Suprapubic skin (tissue), 4 donors: ENCODE measurements around the gene KRT35. TPM values are rescaled to one million over a fixed set of nuclear protein-coding genes. Genes with fewer than 3 reads are reported as not detected.
A peak's percentile ranks its signal among the peaks of the same experiment; 100 is the strongest.

ENCODE experiments used
- DNase-seq, 2 donors: peaks; one replicate each; pipeline ENCODE4 v3.0.0-alpha.2; 2019; ENCODE audit warnings: low spot score in 2 of 2
- H3K27ac ChIP-seq: fragments of 200-600 bp; sonication (generic); one replicate; pipeline ENCODE4 v1.5.1; 2019
- H3K27me3 ChIP-seq: fragments of 200-600 bp; sonication (generic); one replicate; pipeline ENCODE4 v1.5.1; 2019
- H3K36me3 ChIP-seq: fragments of 200-600 bp; sonication (generic); one replicate; pipeline ENCODE4 v1.5.1; 2019
- H3K4me1 ChIP-seq: fragments of 200-600 bp; sonication (generic); one replicate; pipeline ENCODE4 v1.5.1; 2019
- H3K4me3 ChIP-seq: fragments of 200-600 bp; sonication (generic); one replicate; pipeline ENCODE4 v1.5.1; 2019; ENCODE audit warnings: mild to moderate bottlenecking
- H3K9me3 ChIP-seq: fragments of 200-600 bp; sonication (generic); one replicate; pipeline ENCODE4 v1.5.1; 2019
- EP300 ChIP-seq: sonication (generic); formaldehyde crosslinking; IDR thresholded peaks from one replicate; pipeline ENCODE4 v1.6.1; 2017; ENCODE audit warnings: antibody characterized with exemption
- POLR2A ChIP-seq, 2 donors: fragments of 450-650 bp; IDR thresholded peaks; one replicate each; pipeline ENCODE4 v1.6.1; 2017; ENCODE audit warnings: antibody characterized with exemption in 2 of 2, mild to moderate bottlenecking in 2 of 2, moderate library complexity in 2 of 2
- POLR2AphosphoS5 ChIP-seq, 3 donors: sonication (generic); formaldehyde crosslinking; IDR thresholded peaks; one replicate each; pipeline ENCODE4 v1.6.1; 2017; ENCODE audit warnings: antibody characterized with exemption in 3 of 3
- WGBS: methylation state at CpG from one replicate; pipeline ENCODE4 v1.1.5; 2018; 5-methylcytosine and 5-hydroxymethylcytosine counted together
- total RNA-seq, 4 donors: library from RNA; depleted of rRNA; stranded (reverse); fragments of >200 nt; gene quantifications; one replicate each; pipeline ENCODE4 v1.1.0, GENCODE V29; 2016
- TF ChIP-seq, protein P1 (sequence below), 2 donors: fragments of 200-600 bp in 1 of 2; fragments of 450-650 bp in 1 of 2; sonication (generic) in 1 of 2; IDR thresholded peaks; one replicate each; pipeline ENCODE4 v1.5.1; 2016 to 2019; ENCODE audit warnings: antibody characterized with exemption in 2 of 2, mild to moderate bottlenecking in 1 of 2, moderate library complexity in 1 of 2

The KRT35 gene
- total RNA-seq = 100 to 1,000 TPM in 1 of 4 donors, 10 to 100 TPM in 2, 1 to 10 TPM in 1; 2.5 to 156 (median 38.8) TPM

DNA sequence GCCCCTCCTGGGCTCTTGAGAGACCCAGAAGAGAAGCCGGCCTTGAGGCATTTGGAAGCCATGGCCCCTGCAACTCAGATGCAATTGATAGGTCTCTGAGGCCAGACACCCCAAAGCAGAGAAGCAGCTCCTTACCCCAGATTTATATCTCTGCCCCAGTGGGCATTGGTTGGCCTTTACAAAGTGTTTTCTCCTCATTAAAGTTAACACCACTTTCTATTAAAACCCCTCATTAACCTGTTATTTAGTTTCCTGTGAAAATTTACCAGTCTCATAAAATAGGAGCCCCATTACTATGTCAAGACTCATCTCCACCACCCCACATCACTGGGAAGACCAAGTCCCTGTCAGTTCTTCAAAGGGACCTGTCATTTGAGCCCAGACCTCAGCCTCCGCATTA lies at the start of gene KRT35:
Gene KRT35 (minus strand): TSS at position 116 of the 400 bp plus-strand sequence. CDS start 54 bp downstream, at position 62.
- no peaks in the 10 kb centered on the region for H3K4me1 ChIP-seq
- DNase-seq = no peak
- H3K4me3 ChIP-seq = no peak within 1 kb of the TSS
- H3K36me3 ChIP-seq = no peaks in the 10 kb centered on the region
- 93% methylated on average over 2 of the region's 2 CpGs for WGBS
- no peaks in the 10 kb centered on the region for H3K9me3 ChIP-seq
- H3K27me3 ChIP-seq = peaks cover 5% of the 10 kb centered on the region
- TF ChIP-seq, protein P1, sequence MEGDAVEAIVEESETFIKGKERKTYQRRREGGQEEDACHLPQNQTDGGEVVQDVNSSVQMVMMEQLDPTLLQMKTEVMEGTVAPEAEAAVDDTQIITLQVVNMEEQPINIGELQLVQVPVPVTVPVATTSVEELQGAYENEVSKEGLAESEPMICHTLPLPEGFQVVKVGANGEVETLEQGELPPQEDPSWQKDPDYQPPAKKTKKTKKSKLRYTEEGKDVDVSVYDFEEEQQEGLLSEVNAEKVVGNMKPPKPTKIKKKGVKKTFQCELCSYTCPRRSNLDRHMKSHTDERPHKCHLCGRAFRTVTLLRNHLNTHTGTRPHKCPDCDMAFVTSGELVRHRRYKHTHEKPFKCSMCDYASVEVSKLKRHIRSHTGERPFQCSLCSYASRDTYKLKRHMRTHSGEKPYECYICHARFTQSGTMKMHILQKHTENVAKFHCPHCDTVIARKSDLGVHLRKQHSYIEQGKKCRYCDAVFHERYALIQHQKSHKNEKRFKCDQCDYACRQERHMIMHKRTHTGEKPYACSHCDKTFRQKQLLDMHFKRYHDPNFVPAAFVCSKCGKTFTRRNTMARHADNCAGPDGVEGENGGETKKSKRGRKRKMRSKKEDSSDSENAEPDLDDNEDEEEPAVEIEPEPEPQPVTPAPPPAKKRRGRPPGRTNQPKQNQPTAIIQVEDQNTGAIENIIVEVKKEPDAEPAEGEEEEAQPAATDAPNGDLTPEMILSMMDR (IDR thresholded peaks at IDR 0.05) = no peak
- TF ChIP-seq POLR2A (IDR thresholded peaks at IDR 0.05) = no peak
- TF ChIP-seq EP300 = no peak
- no peak for TF ChIP-seq POLR2AphosphoS5 (IDR thresholded peaks at IDR 0.05)
- no peak within 1 kb of the TSS for H3K27ac ChIP-seq

DNA sequence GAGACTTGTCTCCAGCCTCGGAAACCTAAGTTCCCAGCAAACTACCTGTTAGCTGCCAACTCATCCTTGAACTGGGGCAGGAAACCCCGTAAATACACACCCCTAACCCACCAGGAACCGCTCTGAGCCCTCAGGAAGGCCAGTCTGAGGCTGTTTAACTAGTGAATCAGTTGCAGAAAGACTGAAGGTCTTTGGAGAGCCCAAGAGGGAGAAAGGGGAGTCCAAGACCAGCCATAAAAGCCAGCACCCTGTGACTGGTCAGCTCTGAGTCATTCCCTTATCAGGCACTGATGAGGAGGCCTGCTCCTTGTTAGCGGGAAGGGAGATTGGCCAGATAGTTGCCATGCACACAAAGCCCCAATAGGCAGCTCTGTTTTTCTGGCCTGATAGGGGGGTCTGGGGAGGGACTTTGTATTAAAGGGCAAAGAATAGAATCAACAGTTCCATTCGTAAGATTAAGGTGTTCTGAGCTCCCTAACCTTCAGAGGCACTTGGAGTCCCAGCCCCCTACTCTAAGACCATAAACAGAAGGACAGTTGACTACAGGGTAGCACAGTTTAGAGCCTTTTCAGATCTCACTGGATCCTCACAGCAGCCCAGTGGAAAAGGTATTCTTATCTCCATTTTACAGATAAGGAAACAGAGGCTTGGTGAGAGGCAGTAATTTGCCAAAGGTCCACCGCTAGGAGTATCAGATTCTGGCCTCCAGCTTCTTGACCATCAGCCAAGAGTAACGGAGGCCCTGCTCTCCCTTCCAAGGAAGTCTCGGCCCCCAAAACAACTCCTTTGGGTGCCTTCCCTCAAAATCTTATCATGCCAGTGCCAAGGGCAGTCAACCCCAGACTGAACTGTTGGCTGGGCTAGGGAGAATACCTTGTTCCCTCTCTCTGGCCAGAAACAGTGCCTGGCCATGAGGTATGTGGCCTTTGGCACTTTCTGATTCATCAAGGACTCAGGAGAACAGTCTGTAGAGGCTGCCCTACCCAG lies 49.4 kb upstream of the KRT35 start:
- TF ChIP-seq POLR2A (IDR thresholded peaks at IDR 0.05) (no peak), POLR2AphosphoS5 (IDR thresholded peaks at IDR 0.05) (no peak), EP300 (no peak)
- TF ChIP-seq, protein P1 (IDR thresholded peaks at IDR 0.05) = no peak
- no peaks in the 10 kb centered on the region for H3K36me3 ChIP-seq
- H3K27ac ChIP-seq = no peak overlapping the region
- peaks cover 59% of the 10 kb centered on the region for H3K27me3 ChIP-seq
- H3K4me3 ChIP-seq = no peak overlapping the region
- no peak for DNase-seq
- no peaks in the 10 kb centered on the region for H3K9me3 ChIP-seq
- peaks cover 16% of the 10 kb centered on the region for H3K4me1 ChIP-seq
- WGBS = 69% methylated on average over 6 of the region's 8 CpGs

DNA sequence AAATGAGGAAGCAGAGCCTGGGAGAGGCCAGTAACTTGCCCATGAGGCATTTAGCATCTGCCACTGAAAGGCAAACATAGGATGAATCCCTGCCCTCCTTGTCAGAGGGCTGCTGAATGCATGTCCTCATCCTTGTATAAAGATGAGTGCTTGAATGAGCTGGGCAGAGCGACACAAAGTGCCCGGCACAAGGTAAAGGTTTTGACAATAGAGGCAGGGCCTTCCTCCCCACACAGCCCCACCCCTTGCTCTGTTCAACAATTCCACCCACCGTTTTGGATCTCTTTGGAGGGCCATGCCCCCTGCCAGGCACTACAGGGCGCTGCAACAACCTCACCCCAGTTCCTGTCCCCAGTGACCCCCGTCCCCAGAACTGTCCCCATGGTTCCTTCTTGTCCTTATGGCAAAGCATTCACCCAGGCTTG lies 48.6 kb upstream of the KRT35 start:
- no peaks in the 10 kb centered on the region for H3K36me3 ChIP-seq
- 67% methylated on average over 5 of the region's 5 CpGs for WGBS
- H3K27ac ChIP-seq = no peak overlapping the region
- no peak for TF ChIP-seq EP300
- TF ChIP-seq, protein P1 (IDR thresholded peaks at IDR 0.05) = no peak
- TF ChIP-seq POLR2AphosphoS5 (IDR thresholded peaks at IDR 0.05) = no peak
- no peak for TF ChIP-seq POLR2A (IDR thresholded peaks at IDR 0.05)
- no peak overlapping the region for H3K4me3 ChIP-seq
- H3K9me3 ChIP-seq = no peaks in the 10 kb centered on the region
- H3K4me1 ChIP-seq = peaks cover 16% of the 10 kb centered on the region
- peaks cover 57% of the 10 kb centered on the region for H3K27me3 ChIP-seq
- DNase-seq = no peak

DNA sequence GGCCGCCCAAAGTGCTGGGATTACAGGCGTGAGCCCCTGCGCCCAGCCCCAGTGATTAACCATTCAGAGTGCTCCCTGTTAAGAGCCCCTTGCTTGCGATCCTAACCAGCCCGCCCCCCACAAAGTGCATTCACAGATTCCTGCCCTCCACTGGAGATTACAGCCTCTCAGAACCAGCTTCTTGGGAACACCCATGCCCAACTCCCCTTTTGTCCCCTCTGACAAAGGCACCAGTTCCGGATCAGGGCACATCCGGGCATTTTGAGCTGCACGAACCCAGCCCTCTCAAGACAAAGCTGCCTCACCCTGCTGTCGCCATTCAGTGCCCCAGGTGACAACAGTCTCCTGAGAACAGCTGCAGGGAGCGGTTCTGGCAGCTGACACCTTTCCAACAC lies 48.0 kb upstream of the KRT35 start:
- Histone ChIP-seq H3K4me3 (peak overlapping the region; percentile 45), H3K9me3 (no peaks in the 10 kb centered on the region), H3K27ac (peak overlapping the region; percentile 47), H3K4me1 (peaks cover 16% of the 10 kb centered on the region), H3K27me3 (peaks cover 57% of the 10 kb centered on the region), H3K36me3 (no peaks in the 10 kb centered on the region)
- 57% methylated on average over 10 of the region's 10 CpGs for WGBS
- TF ChIP-seq EP300 (no peak), POLR2A (IDR thresholded peaks at IDR 0.05) (no peak), POLR2AphosphoS5 (IDR thresholded peaks at IDR 0.05) (no peak)
- TF ChIP-seq, protein P1 (IDR thresholded peaks at IDR 0.05) = no peak
- DNase-seq = no peak
